AG09319 (cell line): ENCODE measurements around the gene EHF.

Source experiments
- DNase-seq: peaks from one replicate; pipeline ENCODE4 v3.0.0-alpha.2; 2010; ENCODE audit warnings: low read depth; ENCODE audit errors: extremely low read depth
- CTCF ChIP-seq: IDR thresholded peaks from 2 replicates; pipeline ENCODE4 v1.5.1; 2011; ENCODE audit warnings: low read depth, mild to moderate bottlenecking, inconsistent platforms, low read length, moderate library complexity

EHF gene

GRCh38 chr11:34620820-34621792 is at the start of gene EHF:
TSS of gene EHF (plus strand) at chr11:34621093. CDS start at chr11:34642631, 21,538 bp downstream.
- no peak for DNase-seq
- no peak for TF ChIP-seq CTCF

GRCh38 chr11:34573537-34573936 is 47.4 kb upstream of the EHF start:
- no peak for DNase-seq
- no peak for TF ChIP-seq CTCF

GRCh38 chr11:34575261-34575660 is 45.6 kb upstream of the EHF start:
- TF ChIP-seq CTCF: no peak
- DNase-seq: no peak

- DNase-seq: no peak
- no peak for TF ChIP-seq CTCF
These were observed 45.2 kb upstream of the EHF start for GRCh38 chr11:34575671-34576070.

- no peak for DNase-seq
- no peak for TF ChIP-seq CTCF
These were observed 44.6 kb upstream of the EHF start for GRCh38 chr11:34576331-34576730.

GRCh38 chr11:34583818-34584217 is 37.1 kb upstream of the EHF start:
- DNase-seq: no peak
- TF ChIP-seq CTCF: no peak

GRCh38 chr11:34585304-34585734 is 35.6 kb upstream of the EHF start:
- TF ChIP-seq CTCF: no peak
- no peak for DNase-seq
